Heart left ventricle (tissue), 13 donors: Measurements from ENCODE around the gene ASTN2.

Experiments used
- POLR2A ChIP-seq, 2 donors: fragments of 450-650 bp; IDR thresholded peaks; one replicate each; pipeline ENCODE4 v1.6.1; 2017; ENCODE audit warnings: antibody characterized with exemption in 2 of 2, mild to moderate bottlenecking in 2 of 2, moderate library complexity in 2 of 2
- TF ChIP-seq, protein P1 (sequence below), 12 donors: fragments of 200-600 bp; sonication (generic) in 4 of 12; IDR thresholded peaks; one replicate each; pipeline versions ENCODE4 v1.5.0 to v1.8.0; 2018 to 2022; ENCODE audit warnings: antibody characterized with exemption in 12 of 12, mild to moderate bottlenecking in 5 of 12
- donor health status: ischemic (EF 13 %, LVEDD 7.1; RV severe dilation, severe dysfunction).
- donor health status: DM: no; HTN: yes; CAD: no.
- donor health status: DM: no; HTN: no; CAD: no.
- donor health status: ischemic (EF 25% LVEDD 6.9; RV normal size, moderate dysfunction).
- donor health status: ischemic (EF 25% LVEDD 5.7; RV mildly dilated, moderate dysfunction).
- donor health status: ischemic (EF 35%, LVEDD 5.7; RV mildly dilated, moderate dysfunction).
- donor health status: nonischemic (EF 11% LVEDD 7.7; RV severe dilation, severe dysfunction).
- donor health status: DM: yes; HTN: yes; CAD: no.
- donor health status: PGD.
- donor health status: ischemic (EF 29% LVEDD 5.4; RV normal size, mild dysfunction).
- donor health status: nonischemic (EF 23%, LVEDD 6.1; RV moderate dilation, normal function).

DNA sequence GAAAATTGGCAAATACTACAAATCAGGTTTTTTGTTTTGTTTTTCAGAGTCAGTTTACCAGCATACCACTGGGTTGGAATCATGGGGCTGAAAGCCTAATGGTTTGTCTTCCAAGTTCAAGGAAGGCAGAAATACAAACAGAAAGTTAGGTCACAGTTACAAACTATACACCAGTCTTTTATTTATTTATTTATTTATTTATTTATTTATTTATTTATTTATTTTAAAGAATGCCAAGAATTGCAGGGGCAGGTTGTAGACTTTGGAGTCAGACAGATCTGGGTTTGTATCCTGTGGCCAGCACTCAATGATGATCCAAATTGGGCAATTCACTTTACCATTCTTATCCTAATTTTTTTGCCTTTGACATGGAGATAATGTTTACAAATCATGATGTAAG is 353.9 kb downstream of the ASTN2 start:
- no peak for TF ChIP-seq POLR2A (IDR thresholded peaks at IDR 0.05)
- TF ChIP-seq, protein P1, sequence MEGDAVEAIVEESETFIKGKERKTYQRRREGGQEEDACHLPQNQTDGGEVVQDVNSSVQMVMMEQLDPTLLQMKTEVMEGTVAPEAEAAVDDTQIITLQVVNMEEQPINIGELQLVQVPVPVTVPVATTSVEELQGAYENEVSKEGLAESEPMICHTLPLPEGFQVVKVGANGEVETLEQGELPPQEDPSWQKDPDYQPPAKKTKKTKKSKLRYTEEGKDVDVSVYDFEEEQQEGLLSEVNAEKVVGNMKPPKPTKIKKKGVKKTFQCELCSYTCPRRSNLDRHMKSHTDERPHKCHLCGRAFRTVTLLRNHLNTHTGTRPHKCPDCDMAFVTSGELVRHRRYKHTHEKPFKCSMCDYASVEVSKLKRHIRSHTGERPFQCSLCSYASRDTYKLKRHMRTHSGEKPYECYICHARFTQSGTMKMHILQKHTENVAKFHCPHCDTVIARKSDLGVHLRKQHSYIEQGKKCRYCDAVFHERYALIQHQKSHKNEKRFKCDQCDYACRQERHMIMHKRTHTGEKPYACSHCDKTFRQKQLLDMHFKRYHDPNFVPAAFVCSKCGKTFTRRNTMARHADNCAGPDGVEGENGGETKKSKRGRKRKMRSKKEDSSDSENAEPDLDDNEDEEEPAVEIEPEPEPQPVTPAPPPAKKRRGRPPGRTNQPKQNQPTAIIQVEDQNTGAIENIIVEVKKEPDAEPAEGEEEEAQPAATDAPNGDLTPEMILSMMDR (IDR thresholded peaks at IDR 0.05), result no peak
